Endothelial cell of umbilical vein (primary cell): ENCODE data around the gene ADAMTSL3. TPM values are rescaled to one million over a fixed set of nuclear protein-coding genes. Genes with fewer than 3 reads are reported as not detected.

Source experiments
- BruUV-seq: library from RNA; stranded (reverse); fragments of 400-500 nt; replicated peaks from 2 replicates; lab custom pipeline; 2021; lab: Mats Ljungman, UMichigan
- CTCF ChIA-PET: fragments of 300-600, 350-600 bp; sonication (Branson Sonifier 250); formaldehyde crosslinking; loops from one replicate; lab custom pipeline; 2021; ENCODE audit warnings: antibody characterized with exemption, inconsistent platforms; lab: Charles Lee
- POLR2A ChIA-PET: fragments of 300-600, 350-600 bp; sonication (Branson Sonifier 250); formaldehyde crosslinking; loops from one replicate; lab custom pipeline; 2021; ENCODE audit warnings: antibody characterized with exemption, inconsistent platforms; lab: Charles Lee
- DNase-seq: peaks from one replicate; pipeline ENCODE4 v3.0.0-alpha.2; 2011; ENCODE audit warnings: low read depth, low spot score
- FAIRE-seq: peaks from 2 replicates; lab custom pipeline; 2011; peaks lifted over from hg19 to GRCh38; lab: Jason Lieb, UNC
- H2AFZ ChIP-seq: 2 replicates; pipeline ENCODE4 v1.6.0; 2012; ENCODE audit warnings: low read depth, low read length, control low read depth, inconsistent platforms
- H3K27ac ChIP-seq: 2 replicates; pipeline ENCODE4 v1.5.1; 2011; ENCODE audit warnings: low read depth, mild to moderate bottlenecking, control low read depth, low read length, moderate library complexity; ENCODE audit not compliant: insufficient read depth
- H3K27me3 ChIP-seq, 2 experiments: 2 replicates each; pipeline versions ENCODE4 v1.6.0 to v1.6.1; 2011; ENCODE audit warnings: low read length in 2 of 2, mixed read lengths in 1 of 2; ENCODE audit not compliant: control insufficient read depth in 2 of 2, insufficient read depth in 2 of 2
- H3K36me3 ChIP-seq, 2 experiments: 2 replicates in 1 of 2; 3 replicates in 1 of 2; pipeline ENCODE4 v1.5.1; 2011; ENCODE audit warnings: low read length in 2 of 2, mild to moderate bottlenecking in 1 of 2, moderate library complexity in 1 of 2; ENCODE audit not compliant: control insufficient read depth in 2 of 2, insufficient read depth in 2 of 2; ENCODE audit errors: extremely low read depth in 1 of 2
- H3K4me1 ChIP-seq: 3 replicates; pipeline ENCODE4 v1.5.1; 2011; ENCODE audit warnings: mild to moderate bottlenecking, low read length; ENCODE audit not compliant: control insufficient read depth, insufficient read depth; ENCODE audit errors: extremely low read depth
- H3K4me2 ChIP-seq: 2 replicates; pipeline ENCODE4 v1.6.1; 2011; ENCODE audit warnings: low read length, control low read depth, mixed read lengths; ENCODE audit not compliant: insufficient read depth
- H3K4me3 ChIP-seq, 3 experiments: fragments of 200-600 bp in 1 of 3; sonication (generic), shearing (Covaris generic) in 1 of 3; replicated peaks in 1 of 3; 2 replicates each; pipeline ENCODE4 v1.5.1; 2011 to 2016; ENCODE audit warnings: control low read depth in 3 of 3, low read length in 3 of 3, mild to moderate bottlenecking in 2 of 3, inconsistent platforms in 1 of 3, low read depth in 1 of 3, moderate library complexity in 1 of 3; ENCODE audit not compliant: insufficient read depth in 1 of 3
- H3K79me2 ChIP-seq: 2 replicates; pipeline ENCODE4 v1.6.0; 2012; ENCODE audit warnings: low read length, inconsistent platforms; ENCODE audit not compliant: control insufficient read depth, insufficient read depth
- H3K9ac ChIP-seq: replicated peaks from 2 replicates; pipeline ENCODE3; 2011; ENCODE audit warnings: low read length, control low read depth; ENCODE audit not compliant: insufficient read depth; ENCODE audit errors: extremely low read depth
- H3K9me1 ChIP-seq: replicated peaks from 3 replicates; pipeline ENCODE4 v1.6.0; 2011; ENCODE audit warnings: mild to moderate bottlenecking, low read length; ENCODE audit not compliant: control insufficient read depth, insufficient read depth; ENCODE audit errors: extremely low read depth
- H3K9me3 ChIP-seq: replicated peaks from 2 replicates; pipeline ENCODE4 v1.5.1; 2012; ENCODE audit warnings: low read length, inconsistent platforms; ENCODE audit not compliant: control insufficient read depth, insufficient read depth
- H4K20me1 ChIP-seq: replicated peaks from 2 replicates; pipeline ENCODE3; 2011; ENCODE audit warnings: mild to moderate bottlenecking, low read length; ENCODE audit not compliant: control insufficient read depth, insufficient read depth; ENCODE audit errors: extremely low read depth
- JUN ChIP-seq: IDR thresholded peaks from 2 replicates; pipeline ENCODE4 v1.6.1; 2011; ENCODE audit warnings: borderline replicate concordance, low read depth; ENCODE audit not compliant: insufficient read length, insufficient read depth
- MAX ChIP-seq: IDR thresholded peaks from 2 replicates; pipeline ENCODE4 v1.6.1; 2011; ENCODE audit not compliant: insufficient read depth, insufficient read length
- MYC ChIP-seq: IDR thresholded peaks from one replicate; pipeline ENCODE4 v1.6.1; 2011; ENCODE audit warnings: mild to moderate bottlenecking, low read depth, low read length
- dilution Hi-C: fragments of 300-500 bp; cut with MboI; formaldehyde crosslinking; loops from one replicate; pipeline ENCODE4 v1.15.0; 2019; ENCODE audit warnings: low sequenced_read_pairs; ENCODE audit not compliant: extremely low pct_ligation_motif_present
- intact Hi-C: fragments of 100-400 bp; cut with micrococcal nuclease; formaldehyde crosslinking; loops from one replicate; pipeline ENCODE4 v1.10.0; 2022
- polyA plus RNA-seq, 4 experiments: library from polyadenylated mRNA; depleted of rRNA in 3 of 4; stranded (reverse) in 3 of 4; unstranded in 1 of 4; fragments of >200 nt; gene quantifications; 2 replicates each; pipeline versions ENCODE4 v1.2.1 to v1.2.3, GENCODE V29; 2011 to 2012; ENCODE audit warnings: missing spikeins in 1 of 4
- total RNA-seq: library from RNA; stranded (reverse); gene quantifications from 2 replicates; pipeline ENCODE4 v1.2.3, GENCODE V29; 2021

The ADAMTSL3 gene
- total and polyA plus RNA-seq, 2 donors (not counting 3 experiments of a cell fraction or from before 2014, with no cell fraction given): not detected

DNA sequence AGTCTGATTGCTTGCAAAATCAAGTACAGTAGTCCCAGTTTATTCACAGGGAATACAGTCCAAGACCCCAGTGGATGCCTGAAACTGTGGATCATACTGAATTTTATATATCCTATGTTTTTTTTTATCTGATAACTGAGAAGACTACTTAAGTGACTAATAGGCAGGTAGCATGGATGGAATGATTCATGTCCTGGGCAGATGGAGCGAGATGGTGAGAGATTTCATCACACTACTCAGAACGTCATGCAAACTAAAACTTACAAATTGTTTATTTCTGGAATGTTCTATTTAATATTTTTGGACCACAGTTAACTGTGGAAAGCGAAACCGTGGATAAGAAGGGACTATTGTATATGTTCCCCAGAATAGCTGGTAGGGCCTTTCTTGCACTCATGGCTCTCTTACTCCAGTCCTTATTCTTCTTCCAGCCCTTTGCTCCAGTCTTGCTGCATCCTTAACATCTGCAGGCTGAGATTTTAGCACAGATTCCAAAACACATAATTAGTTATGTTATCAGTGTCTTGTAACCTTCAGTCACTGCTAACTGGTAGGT lies 290.0 kb downstream of the ADAMTSL3 start:
- no peak for FAIRE-seq

DNA sequence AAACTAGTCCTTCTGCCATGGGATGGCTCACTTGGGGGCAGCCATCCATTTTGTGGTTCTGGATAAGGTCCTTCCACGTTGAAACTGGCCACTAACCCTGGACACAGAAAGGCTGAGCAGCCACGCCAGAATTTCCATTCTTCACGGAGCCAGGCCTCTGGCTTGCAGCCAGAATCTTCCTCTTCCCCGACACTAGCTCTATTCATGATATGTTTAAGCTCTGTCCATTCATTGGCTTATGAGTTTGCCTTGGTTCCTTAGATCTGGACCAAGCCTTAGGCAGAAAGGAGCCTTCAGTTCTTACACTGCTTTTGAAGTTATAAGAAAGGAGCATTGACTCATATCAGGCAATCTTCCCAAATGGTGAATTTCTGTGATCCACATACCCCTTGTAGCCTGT lies 293.2 kb downstream of the ADAMTSL3 start:
- no TSS peak for BruUV-seq
- no peak overlapping the region for H3K4me2 ChIP-seq
- H3K27me3 ChIP-seq: no peaks in the 10 kb centered on the region
- H3K36me3 ChIP-seq: no peaks in the 10 kb centered on the region
- no peaks in the 10 kb centered on the region for H3K4me1 ChIP-seq
- no peaks in the 10 kb centered on the region for H3K79me2 ChIP-seq
- FAIRE-seq: no peak
- no peak for DNase-seq
- CTCF ChIA-PET: no interaction called here
- dilution Hi-C loops (no loop called here), intact Hi-C loops (no loop called here)
- H3K9ac ChIP-seq: no peak overlapping the region
- H2AFZ ChIP-seq: no peak overlapping the region
- no peak for TF ChIP-seq MAX
- no peak for TF ChIP-seq JUN
- no peaks in the 10 kb centered on the region for H3K9me1 ChIP-seq
- H4K20me1 ChIP-seq: no peaks in the 10 kb centered on the region
- H3K27ac ChIP-seq: no peak overlapping the region
- H3K9me3 ChIP-seq: no peaks in the 10 kb centered on the region
- no peak overlapping the region for H3K4me3 ChIP-seq
- POLR2A ChIA-PET: no interaction called here

More for the DNA sequence above, 290.0 kb downstream of the ADAMTSL3 start:
- H3K36me3 ChIP-seq: no peaks in the 10 kb centered on the region
- H3K4me3 ChIP-seq: no peak overlapping the region
- no peak overlapping the region for H3K9ac ChIP-seq
- CTCF ChIA-PET: no interaction called here
- H2AFZ ChIP-seq: no peak overlapping the region
- H3K9me1 ChIP-seq: no peaks in the 10 kb centered on the region
- TF ChIP-seq MAX (no peak), MYC (no peak), JUN (no peak)
- no peaks in the 10 kb centered on the region for H3K9me3 ChIP-seq
- POLR2A ChIA-PET: no interaction called here
- no peaks in the 10 kb centered on the region for H3K4me1 ChIP-seq
- no peaks in the 10 kb centered on the region for H3K27me3 ChIP-seq
- no peaks in the 10 kb centered on the region for H4K20me1 ChIP-seq
- dilution Hi-C loops (no loop called here), intact Hi-C loops (no loop called here)
- H3K4me2 ChIP-seq: no peak overlapping the region
- H3K79me2 ChIP-seq: no peaks in the 10 kb centered on the region
- BruUV-seq: no TSS peak
- DNase-seq: no peak
- H3K27ac ChIP-seq: no peak overlapping the region
